IMR-90 (cell line): ENCODE measurements around the gene VEZT. TPM values are rescaled to one million over a fixed set of nuclear protein-coding genes. Genes with fewer than 3 reads are reported as not detected.

Source experiments
- ATAC-seq: fragments of 200-7000 bp; cut with Tn5 transposase; 2 replicates; pipeline ENCODE4 v1.9.1; 2020; ENCODE audit warnings: low read depth, mild to moderate bottlenecking, moderate library complexity
- BruUV-seq: library from RNA; stranded (reverse); fragments of 400-500 nt; replicated peaks from 2 replicates; lab custom pipeline; 2021; lab: Mats Ljungman, UMichigan
- CTCF ChIA-PET: fragments of 300-600 bp; formaldehyde crosslinking; extraction: SDS; loops from one replicate; lab custom pipeline; 2021; ENCODE audit warnings: antibody characterized with exemption; lab: Yijun Ruan, JAX
- POLR2A ChIA-PET: fragments of 300-600 bp; sonication (Branson Sonifier 250); formaldehyde crosslinking; loops from one replicate; lab custom pipeline; 2022; ENCODE audit warnings: antibody characterized with exemption; ENCODE audit not compliant: unreplicated experiment; lab: Charles Lee
- DNase-seq: peaks from one replicate; pipeline ENCODE4 v3.0.0; 2013
- H2AFZ ChIP-seq: replicated peaks from 2 replicates; pipeline ENCODE3; 2013; ENCODE audit warnings: low read length, mild to moderate bottlenecking; ENCODE audit not compliant: poor library complexity
- H2AK5ac ChIP-seq: 2 replicates; pipeline ENCODE4 v1.6.1; 2013; ENCODE audit warnings: low read depth, low read length, inconsistent platforms
- H2AK9ac ChIP-seq: replicated peaks from 2 replicates; pipeline ENCODE3; 2013; ENCODE audit warnings: mild to moderate bottlenecking, low read depth, low read length, moderate library complexity; ENCODE audit not compliant: poor library complexity
- H2BK120ac ChIP-seq: 2 replicates; pipeline ENCODE4 v1.6.1; 2013; ENCODE audit warnings: low read depth, low read length, inconsistent platforms
- H2BK15ac ChIP-seq: 3 replicates; pipeline ENCODE4 v1.6.1; 2013; ENCODE audit warnings: low read depth, low read length, inconsistent platforms
- H2BK20ac ChIP-seq: 2 replicates; pipeline ENCODE4 v1.6.1; 2013; ENCODE audit warnings: low read depth, mild to moderate bottlenecking, inconsistent platforms, low read length, moderate library complexity
- H2BK5ac ChIP-seq: 2 replicates; pipeline ENCODE4 v1.6.1; 2013; ENCODE audit warnings: mild to moderate bottlenecking, low read depth, low read length, inconsistent platforms; ENCODE audit not compliant: poor library complexity, severe bottlenecking
- H3K14ac ChIP-seq: replicated peaks from 2 replicates; pipeline ENCODE4 v1.6.1; 2013; ENCODE audit warnings: low read depth, low read length, inconsistent platforms
- H3K18ac ChIP-seq: 2 replicates; pipeline ENCODE4 v1.6.1; 2013; ENCODE audit warnings: low read depth, low read length, control low read depth
- H3K23ac ChIP-seq: 2 replicates; pipeline ENCODE4 v1.6.1; 2013; ENCODE audit warnings: low read depth, low read length, inconsistent platforms
- H3K27ac ChIP-seq: 2 replicates; pipeline ENCODE4 v1.5.1; 2013; ENCODE audit warnings: mild to moderate bottlenecking, control low read depth, low read length; ENCODE audit not compliant: insufficient read depth
- H3K27me3 ChIP-seq: 2 replicates; pipeline ENCODE4 v1.6.1; 2013; ENCODE audit warnings: low read length; ENCODE audit not compliant: control insufficient read depth, insufficient read depth
- H3K36me3 ChIP-seq: 2 replicates; pipeline ENCODE4 v1.6.1; 2013; ENCODE audit warnings: low read length, mixed read lengths; ENCODE audit not compliant: control insufficient read depth, insufficient read depth
- H3K4ac ChIP-seq: 2 replicates; pipeline ENCODE4 v1.6.1; 2013; ENCODE audit warnings: low read depth, low read length, inconsistent platforms
- H3K4me1 ChIP-seq: 2 replicates; pipeline ENCODE4 v1.6.1; 2013; ENCODE audit warnings: low read length, mixed read lengths; ENCODE audit not compliant: control insufficient read depth, insufficient read depth
- H3K4me2 ChIP-seq: 2 replicates; pipeline ENCODE4 v1.6.1; 2013; ENCODE audit warnings: low read depth, mild to moderate bottlenecking, control low read depth, low read length, moderate library complexity
- H3K4me3 ChIP-seq: 2 replicates; pipeline ENCODE4 v1.5.1; 2013; ENCODE audit warnings: low read depth, mild to moderate bottlenecking, control low read depth, low read length, moderate library complexity; ENCODE audit not compliant: insufficient read depth
- H3K56ac ChIP-seq: 2 replicates; pipeline ENCODE4 v1.6.1; 2013; ENCODE audit warnings: low read length, inconsistent platforms; ENCODE audit not compliant: insufficient read depth; ENCODE audit errors: extremely low read depth
- H3K79me1 ChIP-seq, 2 experiments: 2 replicates each; pipeline ENCODE4 v1.6.1; 2013; ENCODE audit warnings: low read length in 2 of 2, inconsistent platforms in 1 of 2, low read depth in 1 of 2
- H3K9ac ChIP-seq: 2 replicates; pipeline ENCODE4 v1.6.1; 2013; ENCODE audit warnings: low read depth, low read length, control low read depth
- H3K9me1 ChIP-seq: 2 replicates; pipeline ENCODE4 v1.6.1; 2013; ENCODE audit warnings: low read length, inconsistent platforms; ENCODE audit not compliant: insufficient read depth
- H3K9me3 ChIP-seq: 2 replicates; pipeline ENCODE4 v1.6.1; 2013; ENCODE audit warnings: low read length; ENCODE audit not compliant: control insufficient read depth, insufficient read depth
- H4K20me1 ChIP-seq: 2 replicates; pipeline ENCODE4 v1.6.1; 2013; ENCODE audit warnings: low read length, inconsistent platforms; ENCODE audit not compliant: insufficient read depth
- H4K5ac ChIP-seq: 2 replicates; pipeline ENCODE4 v1.6.1; 2013; ENCODE audit warnings: mild to moderate bottlenecking, low read depth, low read length, control low read depth
- H4K8ac ChIP-seq, 2 experiments: 2 replicates each; pipeline ENCODE4 v1.6.1; 2013; ENCODE audit warnings: low read depth in 2 of 2, low read length in 2 of 2, control low read depth in 1 of 2, inconsistent platforms in 1 of 2
- H4K91ac ChIP-seq: 2 replicates; pipeline ENCODE4 v1.6.1; 2013; ENCODE audit warnings: low read depth, low read length, inconsistent platforms; ENCODE audit not compliant: insufficient read depth
- BHLHE40 ChIP-seq: fragments of 150-350 bp; IDR thresholded peaks from 2 replicates; pipeline ENCODE4 v1.6.1; 2016; ENCODE audit warnings: mild to moderate bottlenecking, low read depth, low read length
- FOS ChIP-seq: fragments of 150-350 bp; IDR thresholded peaks from 2 replicates; pipeline ENCODE4 v1.6.1; 2016; ENCODE audit warnings: low read depth, low read length
- MAFK ChIP-seq: IDR thresholded peaks from 2 replicates; pipeline ENCODE4 v1.6.1; 2012; ENCODE audit warnings: low read depth, low read length, improper control_type of control experiment
- MAZ ChIP-seq: IDR thresholded peaks from 2 replicates; pipeline ENCODE4 v1.6.1; 2012; ENCODE audit warnings: low read depth, mild to moderate bottlenecking, low read length, improper control_type of control experiment, moderate library complexity, borderline replicate concordance
- NFE2L2 ChIP-seq: fragments of 150-350 bp; IDR thresholded peaks from 2 replicates; pipeline ENCODE4 v1.6.1; 2016; ENCODE audit warnings: low read depth, mild to moderate bottlenecking, low read length
- POLR2A ChIP-seq: IDR thresholded peaks from 2 replicates; pipeline ENCODE4 v1.6.1; 2012; ENCODE audit warnings: mild to moderate bottlenecking, low read depth, low read length
- RAD21 ChIP-seq: IDR thresholded peaks from 2 replicates; pipeline ENCODE4 v1.6.1; 2012; ENCODE audit warnings: low read length, improper control_type of control experiment
- RFX5 ChIP-seq: IDR thresholded peaks from 2 replicates; pipeline ENCODE4 v1.8.0; 2012; ENCODE audit warnings: low read depth, mild to moderate bottlenecking, low read length, moderate library complexity
- SMC3 ChIP-seq: fragments of 150-350 bp; IDR thresholded peaks from 2 replicates; pipeline ENCODE4 v1.6.1; 2016; ENCODE audit warnings: low read depth, mild to moderate bottlenecking, antibody characterized with exemption, low read length, moderate library complexity
- dilution Hi-C: fragments of 300-500 bp; cut with HindIII; formaldehyde crosslinking; loops from one replicate; pipeline ENCODE4 v1.14.3; 2018; ENCODE audit warnings: low sequenced_read_pairs; ENCODE audit not compliant: unreplicated experiment
- in situ Hi-C: fragments of 300-500 bp; cut with MboI; formaldehyde crosslinking; loops from 3 replicates; pipeline ENCODE4 v1.14.3; 2019; ENCODE audit warnings: low sequenced_read_pairs, inconsistent platforms, mixed read lengths
- intact Hi-C: fragments of 100-400 bp; cut with micrococcal nuclease; formaldehyde crosslinking; loops from 2 replicates; pipeline ENCODE4 v1.10.0; 2022
- polyA plus RNA-seq, 3 experiments: library from polyadenylated mRNA; depleted of rRNA; stranded (reverse); fragments of >200 nt; gene quantifications; 2 replicates each; pipeline ENCODE4 v1.2.3, GENCODE V29; 2012; ENCODE audit warnings: low replicate concordance in 1 of 3
- total RNA-seq: library from RNA; depleted of rRNA; stranded (reverse); fragments of >200 nt; gene quantifications from 2 replicates; pipeline ENCODE4 v1.2.3, GENCODE V29; 2012
- TF ChIP-seq, protein P1 (sequence below): fragments of 150-350 bp; IDR thresholded peaks from 2 replicates; pipeline ENCODE4 v1.6.1; 2016; ENCODE audit warnings: low read depth, mild to moderate bottlenecking, low read length, moderate library complexity, borderline replicate concordance

VEZT gene
- total and polyA plus RNA-seq, 2 of the 4 experiments (the other 2 are of a cell fraction): 54.5 to 90.2 TPM

DNA sequence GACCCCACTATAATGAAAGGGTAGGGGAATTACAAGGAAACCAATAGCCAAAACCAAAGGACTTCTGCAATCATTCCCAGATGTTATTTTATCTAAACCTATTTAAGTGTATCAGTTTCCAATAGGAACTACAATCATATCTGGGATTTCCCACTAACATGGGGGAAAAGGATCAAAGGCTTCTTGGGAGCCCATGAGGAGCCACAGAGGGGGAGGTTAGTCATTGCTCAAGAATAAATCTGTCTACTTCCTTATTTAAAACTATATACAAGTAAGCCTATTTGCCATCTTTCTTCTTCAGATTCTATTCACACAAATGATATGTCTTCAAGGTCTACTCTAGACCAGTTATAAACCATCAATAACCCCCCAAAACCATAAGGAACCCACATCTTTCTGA lies 33.5 kb upstream of the VEZT start:
- H3K4me2 ChIP-seq: no peak overlapping the region
- peaks cover 9% of the 10 kb centered on the region for H3K9me1 ChIP-seq
- no peak overlapping the region for H3K4ac ChIP-seq
- no peak overlapping the region for H4K8ac ChIP-seq
- no peak overlapping the region for H2AK5ac ChIP-seq
- H3K36me3 ChIP-seq: 0 out of 2 replicates have a peak, but pooled peaks cover 2% of the 10 kb centered on the region
- dilution Hi-C loops: no loop called here
- H3K18ac ChIP-seq: no peak overlapping the region
- ChIA-PET POLR2A (no interaction called here), CTCF (interaction anchor here (1.1 kb wide), 1 partner anchor 47 kb away, joined by 3 read pairs; no protein-coding TSS in a partner anchor)
- H3K79me1 ChIP-seq: peaks cover 0 to 8% of the 10 kb centered on the region in 2 experiments; a peak in 1 of 4 replicates
- H3K56ac ChIP-seq: no peak overlapping the region
- no peak for DNase-seq
- no peak overlapping the region for H3K27ac ChIP-seq
- no peak overlapping the region for H2AK9ac ChIP-seq
- TF ChIP-seq NFE2L2 (no peak), FOS (no peak), SMC3 (no peak), BHLHE40 (no peak), MAFK (no peak), POLR2A (no peak), RAD21 (no peak), RFX5 (no peak), MAZ (no peak)
- TF ChIP-seq, protein P1, sequence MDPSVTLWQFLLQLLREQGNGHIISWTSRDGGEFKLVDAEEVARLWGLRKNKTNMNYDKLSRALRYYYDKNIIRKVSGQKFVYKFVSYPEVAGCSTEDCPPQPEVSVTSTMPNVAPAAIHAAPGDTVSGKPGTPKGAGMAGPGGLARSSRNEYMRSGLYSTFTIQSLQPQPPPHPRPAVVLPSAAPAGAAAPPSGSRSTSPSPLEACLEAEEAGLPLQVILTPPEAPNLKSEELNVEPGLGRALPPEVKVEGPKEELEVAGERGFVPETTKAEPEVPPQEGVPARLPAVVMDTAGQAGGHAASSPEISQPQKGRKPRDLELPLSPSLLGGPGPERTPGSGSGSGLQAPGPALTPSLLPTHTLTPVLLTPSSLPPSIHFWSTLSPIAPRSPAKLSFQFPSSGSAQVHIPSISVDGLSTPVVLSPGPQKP: no peak
- H2BK5ac ChIP-seq: no peak overlapping the region
- H4K91ac ChIP-seq: no peak overlapping the region
- H2BK20ac ChIP-seq: no peak overlapping the region
- H2BK15ac ChIP-seq: no peak overlapping the region
- in situ Hi-C loops: no loop called here
- no peak overlapping the region for H3K9ac ChIP-seq
- no peak overlapping the region for H2BK120ac ChIP-seq
- intact Hi-C loops: no loop called here
- no peaks in the 10 kb centered on the region for H3K27me3 ChIP-seq
- H2AFZ ChIP-seq: no peak overlapping the region
- peaks cover 2% of the 10 kb centered on the region; the same call in 1 of the 2 replicates for H3K4me1 ChIP-seq
- H4K20me1 ChIP-seq: no peaks in the 10 kb centered on the region
- H3K23ac ChIP-seq: no peak overlapping the region
- ATAC-seq: no peak
- no peak overlapping the region for H4K5ac ChIP-seq
- H3K4me3 ChIP-seq: no peak overlapping the region
- no TSS peak for BruUV-seq
- H3K9me3 ChIP-seq: no peaks in the 10 kb centered on the region
- H3K14ac ChIP-seq: no peak overlapping the region
